Adrenal gland (tissue), 5 donors: ENCODE data around the gene KDM2B.

Experiments used
- CTCF ChIP-seq, 6 experiments: fragments of 450-650 bp in 4 of 6; fragments of 200-600 bp in 2 of 6; sonication (generic) in 1 of 6; IDR thresholded peaks; 1 replicate in 5 of 6; 2 replicates in 1 of 6; pipeline versions ENCODE4 v1.5.1 to v1.8.0; 2016 to 2021; ENCODE audit warnings: antibody characterized with exemption in 6 of 6, mild to moderate bottlenecking in 2 of 6, moderate library complexity in 1 of 6
- POLR2A ChIP-seq, 2 donors: fragments of 450-650 bp; IDR thresholded peaks; one replicate each; pipeline ENCODE4 v1.6.1; 2017; ENCODE audit warnings: antibody characterized with exemption in 2 of 2, mild to moderate bottlenecking in 2 of 2, moderate library complexity in 1 of 2
- donor health status: DM: no; HTN: no; CAD: no.

DNA sequence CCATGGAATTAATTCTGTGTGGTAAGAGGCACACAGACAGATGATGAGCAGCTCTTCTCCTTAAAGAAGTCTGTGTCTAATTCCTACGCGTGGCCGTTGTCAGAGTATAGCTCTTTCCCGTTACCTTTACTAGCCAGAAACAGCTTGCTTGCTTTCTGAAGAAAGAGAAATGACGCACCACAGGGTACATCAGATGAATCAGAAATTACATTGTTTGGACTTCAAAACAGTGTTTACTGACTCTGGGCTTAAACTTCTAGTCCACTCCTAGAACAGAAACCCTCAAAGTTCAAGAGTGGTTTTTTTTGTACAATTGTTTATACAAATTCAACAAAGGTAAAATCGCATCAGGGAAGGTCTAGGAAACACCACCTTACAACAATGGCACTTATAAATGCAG, 151.9 kb downstream of the KDM2B start:
- no peak for TF ChIP-seq CTCF (IDR thresholded peaks at IDR 0.05)
- TF ChIP-seq POLR2A (IDR thresholded peaks at IDR 0.05) = no peak
